WTC11 (cell line): ENCODE results near the gene TEKT2. TPM values are rescaled to one million over a fixed set of nuclear protein-coding genes. Genes with fewer than 3 reads are reported as not detected.
A peak's percentile ranks its signal among the peaks of the same experiment; 100 is the strongest.

ENCODE experiments used
- ATAC-seq: fragments of 200-7000 bp; cut with Tn5 transposase; 2 replicates; pipeline ENCODE4 v1.10.0; 2021; ENCODE audit warnings: mild to moderate bottlenecking, moderate library complexity
- CTCF ChIA-PET: fragments of 300-600 bp; sonication (Branson Sonifier 250); formaldehyde crosslinking; loops from one replicate; lab custom pipeline; 2021; ENCODE audit warnings: antibody characterized with exemption; lab: Charles Lee
- POLR2A ChIA-PET: fragments of 350-600 bp; sonication (Branson Sonifier 250); formaldehyde crosslinking; loops from one replicate; lab custom pipeline; 2021; ENCODE audit warnings: antibody characterized with exemption; lab: Charles Lee
- DNase-seq: peaks from one replicate; pipeline ENCODE4 v3.0.0; 2021; ENCODE audit warnings: low spot score
- H3K27ac Mint-ChIP-seq: 2 replicates; pipeline ENCODE4 v1.8.0; 2021; ENCODE audit warnings: mixed read lengths
- H3K27me3 Mint-ChIP-seq: 2 replicates; pipeline ENCODE4 v1.8.0; 2021; ENCODE audit warnings: low read depth, mild to moderate bottlenecking, moderate library complexity, mixed read lengths
- H3K36me3 Mint-ChIP-seq: 2 replicates; pipeline ENCODE4 v1.8.0; 2021; ENCODE audit warnings: mixed read lengths
- H3K4me1 Mint-ChIP-seq: 2 replicates; pipeline ENCODE4 v1.8.0; 2022; ENCODE audit warnings: mixed read lengths
- H3K4me3 Mint-ChIP-seq: 2 replicates; pipeline ENCODE4 v1.8.0; 2021; ENCODE audit warnings: mild to moderate bottlenecking, moderate library complexity, mixed read lengths
- H3K9me3 Mint-ChIP-seq: 2 replicates; pipeline ENCODE4 v1.8.0; 2021; ENCODE audit warnings: mixed read lengths
- CTCF ChIP-seq: fragments of 200-600 bp; IDR thresholded peaks from 2 replicates; pipeline ENCODE4 v1.8.0; 2022; ENCODE audit warnings: antibody characterized with exemption
- E2F1 ChIP-seq: sonication (generic); formaldehyde crosslinking; IDR thresholded peaks from 2 replicates; pipeline ENCODE4 v1.8.0; 2022; ENCODE audit warnings: mild to moderate bottlenecking, missing genetic modification reagents
- E2F4 ChIP-seq: sonication (generic); formaldehyde crosslinking; IDR thresholded peaks from 2 replicates; pipeline ENCODE4 v1.8.1; 2022; ENCODE audit warnings: low read depth, mild to moderate bottlenecking, moderate library complexity, missing genetic modification reagents, borderline replicate concordance
- E2F5 ChIP-seq: sonication (generic); formaldehyde crosslinking; IDR thresholded peaks from 2 replicates; pipeline ENCODE4 v1.8.1; 2022; ENCODE audit warnings: mild to moderate bottlenecking, moderate library complexity, missing genetic modification reagents
- HMGA2 ChIP-seq: fragments of 250-450 bp; sonication (Bioruptor Pico); IDR thresholded peaks from 2 replicates; pipeline ENCODE4 v1.4.0; 2021; ENCODE audit warnings: mild to moderate bottlenecking, moderate library complexity
- IRF1 ChIP-seq: sonication (generic); formaldehyde crosslinking; IDR thresholded peaks from 2 replicates; pipeline ENCODE4 v1.8.0; 2023; ENCODE audit warnings: missing genetic modification reagents
- MXD4 ChIP-seq: fragments of 250-450 bp; sonication (Bioruptor Pico); IDR thresholded peaks from 2 replicates; pipeline ENCODE4 v1.8.0; 2021; ENCODE audit warnings: mild to moderate bottlenecking, moderate library complexity, borderline replicate concordance
- PREB ChIP-seq: sonication (generic); formaldehyde crosslinking; IDR thresholded peaks from 2 replicates; pipeline ENCODE4 v1.8.1; 2022; ENCODE audit warnings: mild to moderate bottlenecking, missing genetic modification reagents, moderate library complexity, borderline replicate concordance
- RORB ChIP-seq: fragments of 250-450 bp; sonication (Bioruptor Pico); IDR thresholded peaks from 2 replicates; pipeline ENCODE4 v1.9.0; 2021; ENCODE audit warnings: mild to moderate bottlenecking
- SP1 ChIP-seq: sonication (generic); formaldehyde crosslinking; conservative IDR thresholded peaks from 2 replicates; pipeline ENCODE4 v1.8.1; 2022; ENCODE audit warnings: missing genetic modification reagents
- TEAD1 ChIP-seq: sonication (generic); formaldehyde crosslinking; IDR thresholded peaks from 2 replicates; pipeline ENCODE4 v1.8.0; 2022; ENCODE audit warnings: mild to moderate bottlenecking, missing genetic modification reagents
- TEAD4 ChIP-seq: sonication (generic); formaldehyde crosslinking; IDR thresholded peaks from 2 replicates; pipeline ENCODE4 v1.8.0; 2022; ENCODE audit warnings: mild to moderate bottlenecking, missing genetic modification reagents
- USF2 ChIP-seq: sonication (generic); formaldehyde crosslinking; IDR thresholded peaks from 2 replicates; pipeline ENCODE4 v1.8.1; 2023; ENCODE audit warnings: mild to moderate bottlenecking, missing genetic modification reagents, moderate library complexity
- ZNF121 ChIP-seq: sonication (generic); formaldehyde crosslinking; IDR thresholded peaks from 2 replicates; pipeline ENCODE4 v1.8.0; 2023; ENCODE audit warnings: missing genetic modification reagents
- ZNF138 ChIP-seq: sonication (generic); formaldehyde crosslinking; conservative IDR thresholded peaks from 2 replicates; pipeline ENCODE4 v1.8.1; 2022; ENCODE audit warnings: mild to moderate bottlenecking, moderate library complexity, missing genetic modification reagents
- ZNF263 ChIP-seq: sonication (generic); formaldehyde crosslinking; IDR thresholded peaks from 2 replicates; pipeline ENCODE4 v1.8.1; 2022; ENCODE audit warnings: low read depth, mild to moderate bottlenecking, moderate library complexity, missing genetic modification reagents
- total RNA-seq: library from RNA; stranded (reverse); gene quantifications from 3 replicates; pipeline ENCODE4 v1.2.3, GENCODE V29; 2021

The TEKT2 gene
- total RNA-seq, 1 experiment from 2014 or later: 1.9 TPM

GRCh38 chr1:36083219-36083618 is 675 bp upstream of the TEKT2 start (continued):
- no peak for TF ChIP-seq E2F4
- no peak for TF ChIP-seq USF2
- TF ChIP-seq SP1 (CRISPR knock-in tag): no peak
- no peak for TF ChIP-seq E2F1 (CRISPR knock-in tag)
- TF ChIP-seq HMGA2 (CRISPR knock-in tag): no peak
- no peak for TF ChIP-seq MXD4 (CRISPR knock-in tag)
- TF ChIP-seq TEAD4: no peak
- TF ChIP-seq ZNF138 (CRISPR knock-in tag): no peak
- TF ChIP-seq, all 79 proteins: peak for 0

- TF ChIP-seq USF2: no peak
- no peak for TF ChIP-seq E2F5 (CRISPR knock-in tag)
- no peak for TF ChIP-seq ZNF263
- no peak for TF ChIP-seq CTCF
- no peak for TF ChIP-seq ZNF138 (CRISPR knock-in tag)
- TF ChIP-seq RORB (CRISPR knock-in tag): no peak
- no peak for TF ChIP-seq MXD4 (CRISPR knock-in tag)
- TF ChIP-seq TEAD1 (CRISPR knock-in tag): no peak
- TF ChIP-seq ZNF121: no peak
- TF ChIP-seq PREB (CRISPR knock-in tag): no peak
- no peak for TF ChIP-seq IRF1 (CRISPR knock-in tag)
- TF ChIP-seq, all 79 proteins: peak for 0
- DNase-seq (no peak), ATAC-seq (no peak)
- Mint-ChIP-seq H3K4me1 (peaks cover 13% of the 10 kb centered on the region), H3K4me3 (peak overlapping the region; percentile 66), H3K9me3 (no peaks in the 10 kb centered on the region), H3K27ac (no peak overlapping the region), H3K36me3 (no peaks in the 10 kb centered on the region), H3K27me3 (peaks cover 2% of the 10 kb centered on the region)
- ChIA-PET CTCF (interaction anchor here (0.8 to 1.6 kb wide), 6 partner anchors 12 to 279 kb away, joined by 3 to 11 read pairs (median 4); partner anchors contain the start of genes SH3D21 and TRAPPC3), POLR2A (interaction anchor here (1.8 kb wide), 2 partner anchors 12 to 154 kb away, joined by 8 to 9 read pairs; partner anchors contain the start of gene AGO3)
Measured at GRCh38 chr1:36084497-36085115, 712 bp downstream of the TEKT2 start.
